AML-193 (cell line): ENCODE data around the gene OBSL1.

Source experiments
- DNase-seq, 2 experiments: peaks; one replicate each; lab custom pipeline; 2025; lab: John Stamatoyannopoulos, UW

The OBSL1 gene

GRCh38 chr2:219513787-219514186 is 57.6 kb downstream of the OBSL1 start:
- DNase-seq, result no peak

GRCh38 chr2:219512524-219513216 is 58.7 kb downstream of the OBSL1 start:
- DNase-seq, result no peak

- DNase-seq, result no peak
Measured at GRCh38 chr2:219511547-219512325, 59.6 kb downstream of the OBSL1 start.

GRCh38 chr2:219510512-219511135 is 60.7 kb downstream of the OBSL1 start:
- DNase-seq, result no peak

GRCh38 chr2:219509780-219510511 is 61.4 kb downstream of the OBSL1 start:
- DNase-seq, result peak; percentile 40 to 42

GRCh38 chr2:219508971-219509779 is 62.2 kb downstream of the OBSL1 start:
- DNase-seq, result no peak

- DNase-seq, result no peak
Measured at GRCh38 chr2:219508444-219508734, 63.0 kb downstream of the OBSL1 start.

- no peak for DNase-seq
Measured at GRCh38 chr2:219507581-219508443, 63.5 kb downstream of the OBSL1 start.

- DNase-seq, result no peak
Measured at GRCh38 chr2:219506802-219507526, 64.4 kb downstream of the OBSL1 start.

- DNase-seq, result no peak
Measured at GRCh38 chr2:219506153-219506801, 65.1 kb downstream of the OBSL1 start.

- DNase-seq, result no peak
Measured at GRCh38 chr2:219505585-219505984, 65.8 kb downstream of the OBSL1 start.

- no peak for DNase-seq
Measured at GRCh38 chr2:219502618-219503017, 68.7 kb downstream of the OBSL1 start.

- DNase-seq, result no peak
Measured at GRCh38 chr2:219501849-219502248, 69.5 kb downstream of the OBSL1 start.
